Fibroblast of lung (primary cell): Measurements from ENCODE around the gene ITIH3.

Experiments
- EZH2 ChIP-seq: IDR thresholded peaks from 2 replicates; pipeline ENCODE4 v1.5.1; 2012; ENCODE audit warnings: low read length, control low read depth, mild to moderate bottlenecking; ENCODE audit errors: missing control alignments
- TF ChIP-seq, protein P1 (sequence below), 2 donors: IDR thresholded peaks in 1 of 2; conservative IDR thresholded peaks in 1 of 2; 1 replicate in 1 of 2; 2 replicates in 1 of 2; pipeline ENCODE4 v1.5.1; 2011 to 2012; ENCODE audit warnings: low read length in 2 of 2, control low read depth in 1 of 2, inconsistent platforms in 1 of 2, low read depth in 1 of 2, mild to moderate bottlenecking in 1 of 2

DNA sequence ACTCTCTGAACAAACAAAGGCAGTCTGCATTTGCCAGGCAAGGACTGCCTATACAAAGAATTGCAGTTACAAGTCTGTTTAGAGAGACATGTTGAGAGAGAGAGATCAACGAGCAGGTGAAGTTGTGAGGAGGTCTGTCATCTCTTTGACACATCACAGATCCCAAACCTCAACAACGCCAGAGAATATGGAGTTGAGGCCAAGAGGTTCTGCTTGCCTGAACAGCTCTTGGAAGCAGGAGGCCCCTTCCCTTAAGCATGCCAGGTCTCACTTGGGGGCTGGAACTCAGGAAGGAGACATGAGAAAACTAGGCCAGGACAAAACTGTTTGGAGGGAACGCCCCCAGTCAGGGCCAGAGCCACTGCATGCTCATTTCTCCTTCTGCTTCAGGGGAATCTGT is 62.5 kb downstream of the ITIH3 start:
- TF ChIP-seq, protein P1, sequence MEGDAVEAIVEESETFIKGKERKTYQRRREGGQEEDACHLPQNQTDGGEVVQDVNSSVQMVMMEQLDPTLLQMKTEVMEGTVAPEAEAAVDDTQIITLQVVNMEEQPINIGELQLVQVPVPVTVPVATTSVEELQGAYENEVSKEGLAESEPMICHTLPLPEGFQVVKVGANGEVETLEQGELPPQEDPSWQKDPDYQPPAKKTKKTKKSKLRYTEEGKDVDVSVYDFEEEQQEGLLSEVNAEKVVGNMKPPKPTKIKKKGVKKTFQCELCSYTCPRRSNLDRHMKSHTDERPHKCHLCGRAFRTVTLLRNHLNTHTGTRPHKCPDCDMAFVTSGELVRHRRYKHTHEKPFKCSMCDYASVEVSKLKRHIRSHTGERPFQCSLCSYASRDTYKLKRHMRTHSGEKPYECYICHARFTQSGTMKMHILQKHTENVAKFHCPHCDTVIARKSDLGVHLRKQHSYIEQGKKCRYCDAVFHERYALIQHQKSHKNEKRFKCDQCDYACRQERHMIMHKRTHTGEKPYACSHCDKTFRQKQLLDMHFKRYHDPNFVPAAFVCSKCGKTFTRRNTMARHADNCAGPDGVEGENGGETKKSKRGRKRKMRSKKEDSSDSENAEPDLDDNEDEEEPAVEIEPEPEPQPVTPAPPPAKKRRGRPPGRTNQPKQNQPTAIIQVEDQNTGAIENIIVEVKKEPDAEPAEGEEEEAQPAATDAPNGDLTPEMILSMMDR (conservative IDR thresholded peaks at IDR 0.05 in 1 of 2, IDR thresholded peaks at IDR 0.05 in 1 of 2; ENCODE audit: low read depth in 1 of 2, low read length in 2 of 2) = no peak
- no peak for TF ChIP-seq EZH2
